LNCaP clone FGC (cell line): Measurements from ENCODE around the gene TSPYL2.

Source experiments
- DNase-seq: peaks from one replicate; pipeline ENCODE4 v3.0.0-alpha.2; 2011; ENCODE audit warnings: low read depth
- H3K4me3 ChIP-seq: 2 replicates; pipeline ENCODE4 v1.5.1; 2011; ENCODE audit warnings: mild to moderate bottlenecking, low read depth, low read length, control low read depth
- CTCF ChIP-seq: IDR thresholded peaks from 2 replicates; pipeline ENCODE4 v1.5.1; 2012; ENCODE audit warnings: mild to moderate bottlenecking; ENCODE audit not compliant: control insufficient read depth, insufficient read depth; ENCODE audit errors: extremely low read depth

Gene TSPYL2

GRCh38 chrX:53122013-53122412 lies 39.8 kb downstream of the TSPYL2 start:
- DNase-seq: no peak
- H3K4me3 ChIP-seq: no peak overlapping the region
- no peak for TF ChIP-seq CTCF

GRCh38 chrX:53125506-53125905 lies 43.3 kb downstream of the TSPYL2 start:
- no peak overlapping the region for H3K4me3 ChIP-seq
- DNase-seq: no peak
- no peak for TF ChIP-seq CTCF

GRCh38 chrX:53126377-53126776 lies 44.2 kb downstream of the TSPYL2 start:
- TF ChIP-seq CTCF: no peak
- H3K4me3 ChIP-seq: no peak overlapping the region
- no peak for DNase-seq

GRCh38 chrX:53128097-53128749 lies 46.1 kb downstream of the TSPYL2 start:
- DNase-seq: no peak
- TF ChIP-seq CTCF: no peak
- H3K4me3 ChIP-seq: no peak overlapping the region

- H3K4me3 ChIP-seq: no peak overlapping the region
- DNase-seq: no peak
- no peak for TF ChIP-seq CTCF
Measured at GRCh38 chrX:53133400-53133799, 51.2 kb downstream of the TSPYL2 start.

- no peak overlapping the region for H3K4me3 ChIP-seq
- TF ChIP-seq CTCF: no peak
- no peak for DNase-seq
Measured at GRCh38 chrX:53135581-53135980, 53.4 kb downstream of the TSPYL2 start.
